GM23338 (cell line): Measurements from ENCODE around the gene VN1R4. TPM values are rescaled to one million over a fixed set of nuclear protein-coding genes. Genes with fewer than 3 reads are reported as not detected.
"Not testable (repeated sequence)": the region's sequence is repeated elsewhere in the genome, so short reads cannot be mapped to it uniquely, and the experiment has no call there.

ENCODE experiments used
- ATAC-seq: fragments of 200-7000 bp; cut with Tn5 transposase; 3 replicates; pipeline ENCODE4 v1.9.1; 2020
- DNase-seq: peaks from one replicate; pipeline ENCODE4 v3.0.0-alpha.2; 2015; ENCODE audit warnings: low spot score
- H2AFZ ChIP-seq: fragments of 200-600 bp; sonication (generic); 2 replicates; pipeline ENCODE4 v1.8.0; 2016; ENCODE audit warnings: antibody characterized with exemption, mild to moderate bottlenecking, moderate library complexity
- H3F3A ChIP-seq: fragments of 200-600 bp; sonication (generic); replicated peaks from 2 replicates; pipeline ENCODE4 v1.8.0; 2017; ENCODE audit warnings: antibody characterized with exemption, mixed run types, low read depth
- H3K27ac ChIP-seq: fragments of 200-600 bp; sonication (generic); 2 replicates; pipeline ENCODE4 v1.6.1; 2016; ENCODE audit warnings: low read depth
- H3K27me3 ChIP-seq: fragments of 200-600 bp; sonication (generic); 2 replicates; pipeline ENCODE4 v1.8.0; 2016; ENCODE audit warnings: mild to moderate bottlenecking, mixed run types, moderate library complexity; ENCODE audit not compliant: insufficient read depth
- H3K36me3 ChIP-seq: fragments of 200-600 bp; sonication (generic); 2 replicates; pipeline ENCODE4 v1.8.0; 2016; ENCODE audit warnings: mild to moderate bottlenecking; ENCODE audit not compliant: insufficient read depth
- H3K4me1 ChIP-seq: fragments of 200-600 bp; sonication (generic); 2 replicates; pipeline ENCODE4 v1.8.0; 2016; ENCODE audit warnings: mild to moderate bottlenecking, moderate library complexity; ENCODE audit not compliant: insufficient read depth
- H3K4me2 ChIP-seq: fragments of 200-600 bp; sonication (generic); 2 replicates; pipeline ENCODE4 v1.7.1; 2017; ENCODE audit warnings: mixed run types
- H3K4me3 ChIP-seq: fragments of 200-600 bp; sonication (generic); 2 replicates; pipeline ENCODE4 v1.6.1; 2016; ENCODE audit warnings: mixed run types
- H3K79me2 ChIP-seq: fragments of 200-600 bp; sonication (generic); replicated peaks from 2 replicates; pipeline ENCODE4 v1.8.0; 2017; ENCODE audit warnings: mild to moderate bottlenecking; ENCODE audit not compliant: insufficient read depth
- H3K9me2 ChIP-seq: fragments of 200-600 bp; sonication (generic); 2 replicates; pipeline ENCODE4 v1.8.0; 2017; ENCODE audit not compliant: insufficient read depth
- H4K20me1 ChIP-seq: fragments of 200-600 bp; sonication (generic); replicated peaks from 2 replicates; pipeline ENCODE4 v1.8.0; 2017; ENCODE audit warnings: mild to moderate bottlenecking; ENCODE audit not compliant: insufficient read depth
- H3K27ac Mint-ChIP-seq: 2 replicates; pipeline ENCODE4 v1.8.0; 2020; ENCODE audit warnings: inconsistent platforms, mild to moderate bottlenecking, moderate library complexity, mixed read lengths
- H3K27me3 Mint-ChIP-seq: 3 replicates; pipeline ENCODE4 v1.8.0; 2022; ENCODE audit warnings: low read depth, mild to moderate bottlenecking, moderate library complexity, mixed read lengths, inconsistent platforms; ENCODE audit not compliant: insufficient read depth, poor library complexity
- H3K36me3 Mint-ChIP-seq: 3 replicates; pipeline ENCODE4 v1.8.0; 2021; ENCODE audit warnings: low read depth, mild to moderate bottlenecking, inconsistent platforms, moderate library complexity, mixed read lengths
- H3K4me1 Mint-ChIP-seq: 3 replicates; pipeline ENCODE4 v1.8.0; 2020; ENCODE audit warnings: mild to moderate bottlenecking, inconsistent platforms, mixed read lengths
- H3K4me3 Mint-ChIP-seq: 3 replicates; pipeline ENCODE4 v1.8.0; 2021; ENCODE audit warnings: moderate library complexity, mild to moderate bottlenecking, inconsistent platforms, mixed read lengths
- H3K9me3 Mint-ChIP-seq: 3 replicates; pipeline ENCODE4 v1.8.0; 2020; ENCODE audit warnings: moderate library complexity, mild to moderate bottlenecking, inconsistent platforms, mixed read lengths
- polyA plus RNA-seq: library from polyadenylated mRNA; unstranded; fragments of >200 nt; fragmentation: Nextera tagmentation; extraction: Ambion mirVana; gene quantifications from 2 replicates; pipeline ENCODE4 v1.2.1, GENCODE V29; 2016
- total RNA-seq: library from RNA; depleted of rRNA; stranded (reverse); fragments of >200 nt; shearing (Covaris generic); gene quantifications from 2 replicates; pipeline ENCODE4 v1.2.3, GENCODE V29; 2014; rRNA removed

VN1R4 gene
- total and polyA plus RNA-seq, 2 experiments from 2014 or later, result not detected

DNA sequence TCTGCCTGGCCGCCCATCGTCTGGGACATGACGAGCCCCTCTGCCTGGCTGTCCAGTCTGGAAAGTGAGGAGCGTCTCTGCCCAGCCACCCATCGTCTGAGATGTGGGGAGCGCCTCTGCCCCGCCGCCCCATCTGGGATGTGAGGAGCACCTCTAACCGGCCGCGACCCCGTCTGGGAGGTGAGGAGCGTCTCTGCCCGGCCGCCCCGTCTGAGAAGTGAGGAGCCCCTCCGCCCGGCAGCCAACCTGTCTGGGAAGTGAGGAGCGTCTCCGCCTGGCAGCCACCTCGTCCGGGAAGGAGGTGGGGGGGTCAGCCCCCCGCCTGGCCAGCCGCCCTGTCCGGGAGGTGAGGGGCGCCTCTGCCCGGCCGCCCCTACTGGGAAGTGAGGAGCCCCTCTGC, 44.8 kb downstream of the VN1R4 start:
- not testable (repeated sequence) for H3K27me3 Mint-ChIP-seq, H3K27ac ChIP-seq, H3K27ac Mint-ChIP-seq, H3F3A ChIP-seq, H3K36me3 ChIP-seq, DNase-seq, H3K4me1 ChIP-seq, H3K4me3 ChIP-seq, H3K79me2 ChIP-seq, H3K4me1 Mint-ChIP-seq, ATAC-seq, H3K9me2 ChIP-seq, H3K4me2 ChIP-seq, H2AFZ ChIP-seq, H4K20me1 ChIP-seq, H3K27me3 ChIP-seq, H3K4me3 Mint-ChIP-seq
- Mint-ChIP-seq H3K36me3 (peaks cover 40% of the 10 kb centered on the region), H3K9me3 (peaks cover 84% of the 10 kb centered on the region)

Other genes starting within 250 kb of the VN1R4 start
- 0.87 and 1.4 TPM in 2 replicates for gene ERVV-2, start 223.0 kb downstream of the VN1R4 start, total RNA-seq
- 0.59 and 0.74 TPM in 2 replicates for gene ERVV-2, start 223.0 kb downstream of the VN1R4 start, polyA plus RNA-seq
- 37.6 and 48.7 TPM in 2 replicates for gene ZNF160, start 164.3 kb downstream of the VN1R4 start, total RNA-seq
- gene ZNF160, start 164.3 kb downstream of the VN1R4 start, polyA plus RNA-seq, result 12.5 and 16.9 TPM in 2 replicates
- 3.9 and 9.3 TPM in 2 replicates for gene ZNF415, start 134.8 kb downstream of the VN1R4 start, total RNA-seq
- gene ZNF415, start 134.8 kb downstream of the VN1R4 start, polyA plus RNA-seq, result 7.9 and 9.2 TPM in 2 replicates
- 10.8 and 11.9 TPM in 2 replicates for gene ZNF347, start 108.7 kb downstream of the VN1R4 start, total RNA-seq
- 3.4 and 4.6 TPM in 2 replicates for gene ZNF347, start 108.7 kb downstream of the VN1R4 start, polyA plus RNA-seq
- 3.5 and 5.4 TPM in 2 replicates for gene ZNF665, start 74.4 kb downstream of the VN1R4 start, total RNA-seq
- 1.9 and 3.1 TPM in 2 replicates for gene ZNF665, start 74.4 kb downstream of the VN1R4 start, polyA plus RNA-seq
- gene ZNF677, start 12.8 kb downstream of the VN1R4 start, total RNA-seq, result 57.2 and 60.5 TPM in 2 replicates
- 68.1 and 74.8 TPM in 2 replicates for gene ZNF677, start 12.8 kb downstream of the VN1R4 start, polyA plus RNA-seq
- gene VN1R2, start 9.4 kb downstream of the VN1R4 start, total RNA-seq, result not detected in 2 replicates
- not detected in 2 replicates for gene VN1R2, start 9.4 kb downstream of the VN1R4 start, polyA plus RNA-seq
- 17.0 and 22.1 TPM in 2 replicates for gene ZNF845, start 66.0 kb upstream of the VN1R4 start, total RNA-seq
- 4.3 and 5.5 TPM in 2 replicates for gene ZNF845, start 66.0 kb upstream of the VN1R4 start, polyA plus RNA-seq
- gene ZNF525, start 98.0 kb upstream of the VN1R4 start, total RNA-seq, result 74.0 and 99.8 TPM in 2 replicates
- gene ZNF525, start 98.0 kb upstream of the VN1R4 start, polyA plus RNA-seq, result 29.5 and 39.3 TPM in 2 replicates
- gene ZNF765, start 127.4 kb upstream of the VN1R4 start, total RNA-seq, result 30.0 and 33.4 TPM in 2 replicates
- 9.8 and 10.3 TPM in 2 replicates for gene ZNF765, start 127.4 kb upstream of the VN1R4 start, polyA plus RNA-seq
- 35.0 and 40.1 TPM in 2 replicates for gene ZNF761, start 164.3 kb upstream of the VN1R4 start, total RNA-seq
- 13.4 and 17.1 TPM in 2 replicates for gene ZNF761, start 164.3 kb upstream of the VN1R4 start, polyA plus RNA-seq
- gene ZNF813, start 200.0 kb upstream of the VN1R4 start, total RNA-seq, result 29.3 and 30.9 TPM in 2 replicates
- gene ZNF813, start 200.0 kb upstream of the VN1R4 start, polyA plus RNA-seq, result 5.3 and 6.4 TPM in 2 replicates